Sigmoid colon (tissue), 4 donors: Measurements from ENCODE around the gene GLP2R.

Experiments
- CTCF ChIP-seq, 4 experiments: fragments of 450-650 bp in 3 of 4; fragments of 200-600 bp in 1 of 4; IDR thresholded peaks; one replicate each; pipeline ENCODE4 v1.5.1; 2016 to 2019; ENCODE audit warnings: antibody characterized with exemption in 4 of 4, mild to moderate bottlenecking in 3 of 4, moderate library complexity in 2 of 4
- EP300 ChIP-seq, 4 donors: sonication (generic); formaldehyde crosslinking; IDR thresholded peaks; one replicate each; pipeline ENCODE4 v1.6.1; 2017; ENCODE audit warnings: antibody characterized with exemption in 4 of 4
- POLR2A ChIP-seq, 2 donors: fragments of 450-650 bp; IDR thresholded peaks; one replicate each; pipeline ENCODE4 v1.6.1; 2016; ENCODE audit warnings: antibody characterized with exemption in 2 of 2, mild to moderate bottlenecking in 2 of 2, moderate library complexity in 2 of 2
- POLR2AphosphoS5 ChIP-seq, 4 donors: sonication (generic); formaldehyde crosslinking; IDR thresholded peaks; one replicate each; pipeline ENCODE4 v1.6.1; 2017; ENCODE audit warnings: antibody characterized with exemption in 4 of 4

DNA sequence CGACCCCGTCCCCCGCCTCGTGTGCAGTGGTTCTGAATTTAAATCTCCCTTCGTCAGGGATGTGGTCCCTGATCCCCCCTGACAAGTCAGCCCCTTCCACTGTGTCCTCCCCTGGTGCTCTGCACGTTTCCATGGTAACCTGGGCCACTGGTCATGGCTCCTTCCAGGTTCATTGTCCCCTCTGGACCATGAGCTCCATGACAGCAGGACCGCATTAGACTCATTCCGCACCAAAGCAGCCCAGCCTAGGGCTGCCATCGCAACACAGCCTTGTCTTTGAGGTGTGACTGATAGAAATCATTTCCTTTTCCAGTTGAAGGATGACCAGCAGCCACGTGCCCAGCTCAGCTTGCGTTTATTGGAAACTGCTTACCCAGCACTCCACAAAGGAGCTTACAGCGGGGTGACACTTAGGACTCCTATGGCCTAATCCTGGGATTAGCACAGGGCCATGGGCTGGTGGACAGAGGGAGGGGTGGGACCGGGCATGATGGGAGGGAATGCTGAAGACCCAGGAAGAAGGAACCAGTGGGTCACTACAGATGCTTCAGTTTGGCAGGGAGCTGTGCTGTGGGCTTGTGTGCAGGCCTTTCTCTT is 71.7 kb downstream of the GLP2R start:
- TF ChIP-seq POLR2AphosphoS5 (IDR thresholded peaks at IDR 0.05): no peak
- no peak for TF ChIP-seq POLR2A (IDR thresholded peaks at IDR 0.05)
- no peak for TF ChIP-seq CTCF (IDR thresholded peaks at IDR 0.05)
- no peak for TF ChIP-seq EP300 (IDR thresholded peaks at IDR 0.05)
